Glutamatergic neuron (in vitro differentiated cells): ENCODE data around the gene ABHD4. TPM values are rescaled to one million over a fixed set of nuclear protein-coding genes. Genes with fewer than 3 reads are reported as not detected.

Experiments
- DNase-seq: peaks from one replicate; pipeline ENCODE4 v3.0.0; 2022
- H3K27ac Mint-ChIP-seq: one replicate; pipeline ENCODE4 v1.8.0; 2020; ENCODE audit warnings: mild to moderate bottlenecking, mixed read lengths, inconsistent platforms; ENCODE audit not compliant: unreplicated experiment
- H3K27me3 Mint-ChIP-seq: one replicate; pipeline ENCODE4 v1.8.0; 2020; ENCODE audit warnings: mild to moderate bottlenecking, moderate library complexity, mixed read lengths, inconsistent platforms; ENCODE audit not compliant: unreplicated experiment
- H3K36me3 Mint-ChIP-seq: one replicate; pipeline ENCODE4 v1.8.0; 2020; ENCODE audit warnings: mild to moderate bottlenecking, mixed read lengths, inconsistent platforms; ENCODE audit not compliant: unreplicated experiment
- H3K4me1 Mint-ChIP-seq: one replicate; pipeline ENCODE4 v1.8.0; 2020; ENCODE audit warnings: mild to moderate bottlenecking, low read depth, mixed read lengths, inconsistent platforms; ENCODE audit not compliant: unreplicated experiment
- H3K4me3 Mint-ChIP-seq: one replicate; pipeline ENCODE4 v1.8.0; 2020; ENCODE audit warnings: mild to moderate bottlenecking, mixed read lengths, inconsistent platforms; ENCODE audit not compliant: unreplicated experiment
- H3K9me3 Mint-ChIP-seq: one replicate; pipeline ENCODE4 v1.8.0; 2020; ENCODE audit warnings: mild to moderate bottlenecking, moderate library complexity, mixed read lengths, inconsistent platforms; ENCODE audit not compliant: unreplicated experiment
- total RNA-seq: library from RNA; stranded (reverse); fragmentation: NEBNext Ultra II Directional; extraction: Animal tissue kit (Norgen Biotek cat#: 25700); gene quantifications from one replicate; pipeline ENCODE4 v1.2.1, GENCODE V29; 2021; ENCODE audit not compliant: unreplicated experiment
- TF ChIP-seq, protein P1 (sequence below): fragments of 200-600 bp; sonication (generic); IDR thresholded peaks from one replicate; pipeline ENCODE4 v1.5.0; 2021; ENCODE audit not compliant: partially characterized antibody, unreplicated experiment

ABHD4 gene
- total RNA-seq, 1 donor from 2014 or later: 8.1 TPM

DNA sequence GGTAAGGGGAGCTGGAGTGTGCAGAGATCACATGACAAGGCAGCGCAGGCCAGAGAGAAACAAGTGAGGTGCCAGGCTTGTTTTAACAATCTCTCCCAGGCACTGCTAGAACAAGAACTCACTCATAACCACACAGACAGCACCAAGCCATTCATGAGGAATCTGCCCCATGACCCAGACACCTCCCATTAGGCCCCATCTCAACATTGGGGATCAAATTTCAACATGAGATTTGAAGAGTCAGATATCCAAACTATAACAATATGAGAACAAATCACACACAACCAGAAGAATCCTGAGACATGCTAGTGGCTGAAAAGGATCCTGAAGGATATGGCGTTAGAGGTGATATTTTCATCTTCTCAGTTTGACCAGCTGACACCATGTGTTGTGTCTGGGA, 24.2 kb downstream of the ABHD4 start:
- peaks cover 5% of the 10 kb centered on the region for H3K36me3 Mint-ChIP-seq
- H3K27me3 Mint-ChIP-seq: peaks cover 2% of the 10 kb centered on the region
- TF ChIP-seq, protein P1, sequence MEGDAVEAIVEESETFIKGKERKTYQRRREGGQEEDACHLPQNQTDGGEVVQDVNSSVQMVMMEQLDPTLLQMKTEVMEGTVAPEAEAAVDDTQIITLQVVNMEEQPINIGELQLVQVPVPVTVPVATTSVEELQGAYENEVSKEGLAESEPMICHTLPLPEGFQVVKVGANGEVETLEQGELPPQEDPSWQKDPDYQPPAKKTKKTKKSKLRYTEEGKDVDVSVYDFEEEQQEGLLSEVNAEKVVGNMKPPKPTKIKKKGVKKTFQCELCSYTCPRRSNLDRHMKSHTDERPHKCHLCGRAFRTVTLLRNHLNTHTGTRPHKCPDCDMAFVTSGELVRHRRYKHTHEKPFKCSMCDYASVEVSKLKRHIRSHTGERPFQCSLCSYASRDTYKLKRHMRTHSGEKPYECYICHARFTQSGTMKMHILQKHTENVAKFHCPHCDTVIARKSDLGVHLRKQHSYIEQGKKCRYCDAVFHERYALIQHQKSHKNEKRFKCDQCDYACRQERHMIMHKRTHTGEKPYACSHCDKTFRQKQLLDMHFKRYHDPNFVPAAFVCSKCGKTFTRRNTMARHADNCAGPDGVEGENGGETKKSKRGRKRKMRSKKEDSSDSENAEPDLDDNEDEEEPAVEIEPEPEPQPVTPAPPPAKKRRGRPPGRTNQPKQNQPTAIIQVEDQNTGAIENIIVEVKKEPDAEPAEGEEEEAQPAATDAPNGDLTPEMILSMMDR: no peak
- DNase-seq: no peak
- H3K27ac Mint-ChIP-seq: no peak overlapping the region
- H3K4me1 Mint-ChIP-seq: peaks cover 4% of the 10 kb centered on the region
- H3K9me3 Mint-ChIP-seq: peaks cover 9% of the 10 kb centered on the region
- H3K4me3 Mint-ChIP-seq: no peak overlapping the region

DNA sequence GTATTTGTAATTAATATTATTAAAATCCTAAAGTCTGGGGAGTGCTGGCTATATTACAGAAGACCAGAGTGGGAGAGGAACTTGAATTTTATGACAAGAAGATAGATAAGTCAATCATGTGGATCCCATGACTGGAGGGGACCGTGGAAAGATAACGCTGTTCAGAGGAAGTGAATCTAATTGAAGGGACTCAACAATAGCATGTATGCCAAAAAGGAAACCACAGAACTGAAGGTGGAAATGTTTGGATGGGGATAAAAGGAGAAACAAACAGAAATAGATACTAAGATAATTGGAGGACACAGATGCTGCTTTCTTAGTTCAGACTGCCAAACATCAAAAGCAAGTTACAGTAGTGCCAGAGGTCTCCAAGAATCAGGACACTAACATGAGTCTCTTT, 24.9 kb downstream of the ABHD4 start:
- Mint-ChIP-seq H3K27me3 (peaks cover 2% of the 10 kb centered on the region), H3K27ac (no peak overlapping the region), H3K4me3 (no peak overlapping the region), H3K4me1 (peaks cover 4% of the 10 kb centered on the region), H3K9me3 (peaks cover 9% of the 10 kb centered on the region), H3K36me3 (peaks cover 5% of the 10 kb centered on the region)
- DNase-seq: no peak
- TF ChIP-seq, protein P1: no peak

DNA sequence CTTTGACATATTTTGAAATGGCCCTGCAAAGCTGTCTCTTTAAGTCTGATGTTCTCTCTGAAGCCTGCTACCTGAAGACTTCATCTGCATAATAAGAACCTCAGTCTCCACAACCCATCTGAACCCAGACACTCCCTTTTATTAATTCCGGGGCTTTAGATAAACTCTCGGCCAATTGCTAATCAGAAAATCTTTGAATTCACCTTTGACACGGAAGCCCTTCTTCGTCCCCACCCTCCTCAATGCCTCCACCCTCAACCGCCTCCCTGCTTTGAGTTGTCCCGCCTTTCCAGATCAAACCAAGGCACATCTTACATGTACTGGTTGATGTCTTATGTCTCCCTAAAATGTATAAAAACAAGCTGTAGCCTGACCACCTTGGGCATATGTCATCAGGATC, 28.5 kb downstream of the ABHD4 start:
- Mint-ChIP-seq H3K27ac (no peak overlapping the region), H3K27me3 (no peaks in the 10 kb centered on the region), H3K4me1 (peaks cover 4% of the 10 kb centered on the region), H3K36me3 (peaks cover 16% of the 10 kb centered on the region), H3K9me3 (peaks cover 11% of the 10 kb centered on the region), H3K4me3 (no peak overlapping the region)
- no peak for DNase-seq
- TF ChIP-seq, protein P1: no peak

DNA sequence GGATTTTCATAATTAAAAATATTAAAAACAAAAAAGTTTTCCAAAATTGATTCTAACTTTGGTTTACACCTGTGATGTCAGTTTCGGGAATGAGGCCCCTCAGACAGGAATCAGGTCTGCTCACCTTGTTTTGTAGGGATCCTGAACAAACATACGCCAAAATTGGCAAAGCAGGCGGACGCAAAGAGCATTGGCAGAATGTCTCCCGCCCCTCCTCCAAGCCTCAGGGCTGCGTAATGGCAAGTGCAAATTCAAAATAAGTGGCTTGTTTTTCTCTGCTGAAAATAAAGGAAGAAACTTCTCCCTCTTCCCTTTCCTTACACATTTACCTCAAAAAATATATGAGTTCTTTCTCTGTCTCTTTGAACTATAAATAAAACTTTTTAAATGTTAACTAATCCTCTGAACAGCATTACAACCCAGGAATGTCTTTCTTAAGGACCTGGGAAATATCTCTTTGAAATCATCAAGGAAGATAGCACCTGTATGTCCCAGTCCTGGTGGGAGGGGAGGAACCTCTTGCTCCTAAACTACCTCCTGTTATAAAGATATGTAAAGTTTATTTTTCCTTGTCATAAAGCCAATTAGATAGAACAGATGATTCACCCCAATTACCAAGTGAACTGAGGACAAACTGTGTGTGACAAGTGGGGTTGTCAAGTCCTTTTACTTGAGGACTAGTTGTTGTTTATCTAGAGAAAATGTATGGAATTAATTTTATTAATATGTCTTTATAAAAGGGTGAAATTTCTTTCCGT, 29.6 kb downstream of the ABHD4 start:
- H3K4me1 Mint-ChIP-seq: peaks cover 4% of the 10 kb centered on the region
- H3K4me3 Mint-ChIP-seq: no peak overlapping the region
- no peak for DNase-seq
- peaks cover 9% of the 10 kb centered on the region for H3K9me3 Mint-ChIP-seq
- H3K27ac Mint-ChIP-seq: no peak overlapping the region
- H3K27me3 Mint-ChIP-seq: peaks cover 2% of the 10 kb centered on the region
- H3K36me3 Mint-ChIP-seq: peaks cover 16% of the 10 kb centered on the region
- TF ChIP-seq, protein P1: no peak

DNA sequence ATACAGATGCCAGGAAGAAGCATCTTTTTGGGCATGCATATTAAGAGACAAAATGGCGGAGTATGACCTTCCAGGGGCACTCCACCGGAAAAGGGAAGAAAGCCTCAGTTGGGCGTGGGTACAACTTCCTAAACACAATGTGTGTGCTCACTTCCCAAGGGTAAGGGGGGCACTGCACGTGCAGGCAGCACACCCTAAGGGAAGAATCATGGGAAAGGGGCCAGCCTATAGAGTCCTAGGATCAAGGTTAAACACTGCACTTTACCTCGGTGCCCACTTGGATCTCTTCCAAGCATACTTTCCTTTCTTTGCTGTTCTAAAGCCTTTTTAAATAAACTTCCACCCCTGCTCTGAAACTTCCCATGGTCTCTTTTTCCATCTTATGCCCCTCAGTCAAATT, 31.3 kb downstream of the ABHD4 start:
- H3K36me3 Mint-ChIP-seq: peaks cover 21% of the 10 kb centered on the region
- no peak for DNase-seq
- TF ChIP-seq, protein P1: no peak
- peaks cover 4% of the 10 kb centered on the region for H3K4me1 Mint-ChIP-seq
- H3K27me3 Mint-ChIP-seq: peaks cover 2% of the 10 kb centered on the region
- H3K27ac Mint-ChIP-seq: no peak overlapping the region
- H3K4me3 Mint-ChIP-seq: no peak overlapping the region
- peaks cover 5% of the 10 kb centered on the region for H3K9me3 Mint-ChIP-seq
